Activated naive CD4-positive, alpha-beta T cell treated with anti-CD3 and anti-CD28 coated beads, Interleukin-2, amount 50 U/mL, for 16 hours (primary cell): ENCODE data around the gene ABCB9.

Experiments used
- DNase-seq: peaks from one replicate; pipeline ENCODE4 v3.0.0-alpha.2; 2020

Gene ABCB9

GRCh38 chr12:122891661-122892525, 74.4 kb downstream of the ABCB9 start:
- DNase-seq: no peak

GRCh38 chr12:122889761-122890520, 76.3 kb downstream of the ABCB9 start:
- DNase-seq: no peak

GRCh38 chr12:122888232-122888752, 78.0 kb downstream of the ABCB9 start:
- DNase-seq: peak; percentile 47

DNA sequence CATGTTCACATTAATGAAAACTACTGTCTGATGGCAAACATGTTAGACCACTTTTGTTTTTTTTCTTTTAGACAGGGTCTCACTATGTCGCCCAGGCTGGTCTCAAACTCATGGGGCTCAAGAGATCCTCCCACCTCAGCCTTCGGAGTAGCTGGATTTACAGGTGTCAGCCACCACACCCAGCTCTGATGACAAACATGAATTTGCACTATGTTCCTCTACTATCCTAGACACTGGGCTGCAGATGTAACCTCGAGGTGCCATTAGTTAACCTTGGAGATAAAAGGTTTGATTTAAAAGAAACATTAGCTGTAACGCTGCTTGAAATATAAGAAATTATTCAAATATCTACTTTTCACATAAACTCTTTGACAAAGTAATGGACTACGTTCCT, 78.4 kb downstream of the ABCB9 start:
- DNase-seq: no peak

GRCh38 chr12:122886851-122887818, 79.1 kb downstream of the ABCB9 start:
- peak; percentile 53 for DNase-seq

- no peak for DNase-seq
Observed at GRCh38 chr12:122886161-122886560, 80.1 kb downstream of the ABCB9 start.

- DNase-seq: no peak
Observed at GRCh38 chr12:122884860-122885259, 81.4 kb downstream of the ABCB9 start.

DNA sequence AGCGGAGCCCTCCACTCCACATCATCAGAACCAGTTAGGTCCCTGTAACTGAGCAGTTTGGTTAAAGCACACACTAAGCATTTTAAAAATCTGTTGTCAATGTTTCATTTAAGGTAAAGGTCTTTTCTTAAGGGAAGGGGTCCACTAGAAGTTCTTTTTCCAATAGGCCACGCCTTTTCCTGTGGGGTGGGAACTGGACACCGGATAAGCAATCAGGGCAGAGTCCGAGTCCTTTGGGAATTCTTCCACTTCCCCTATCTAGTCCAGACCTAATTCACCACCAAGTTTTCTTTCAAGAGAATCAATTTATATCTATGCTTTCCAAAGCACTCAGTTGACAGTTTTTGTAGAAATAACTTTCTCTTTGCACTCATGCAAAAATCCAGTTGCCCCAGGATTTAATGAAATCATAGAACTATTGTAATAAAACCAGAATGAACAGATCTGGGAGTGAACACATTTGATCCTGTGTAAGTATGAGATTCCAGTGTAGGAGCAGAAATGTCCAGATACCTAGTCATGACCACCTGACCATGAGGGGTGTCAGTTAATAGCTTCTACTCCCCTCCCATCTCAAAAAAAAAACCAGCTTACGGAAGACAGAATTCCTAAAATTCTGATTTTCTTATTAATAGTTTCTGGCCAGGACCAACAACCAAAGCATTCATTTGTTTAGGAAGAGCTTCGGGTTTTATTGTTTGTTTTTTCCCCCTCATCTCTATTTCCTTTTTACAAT, 82.0 kb downstream of the ABCB9 start:
- no peak for DNase-seq

- DNase-seq: no peak
Observed at GRCh38 chr12:122882908-122883558, 83.2 kb downstream of the ABCB9 start.

- DNase-seq: no peak
Observed at GRCh38 chr12:122880668-122881067, 85.6 kb downstream of the ABCB9 start.

GRCh38 chr12:122880155-122880667, 86.1 kb downstream of the ABCB9 start:
- DNase-seq: no peak
